Measurements from ENCODE around the gene RALGPS2. TPM values are rescaled to one million over a fixed set of nuclear protein-coding genes. Genes with fewer than 3 reads are reported as not detected.

The RALGPS2 gene
- total RNA-seq, 6 donors from 2014 or later: 6.2 to 23.9 (median 7.6) TPM

GRCh38 chr1:178862864-178863263 lies 137.8 kb downstream of the RALGPS2 start:
- DNase-seq: no peak
- H3K9me3 ChIP-seq: no peaks in the 10 kb centered on the region
- TF ChIP-seq POLR2AphosphoS5 (IDR thresholded peaks at IDR 0.05) (no peak), CTCF (IDR thresholded peaks at IDR 0.05) (no peak), POLR2A (IDR thresholded peaks at IDR 0.05) (no peak), EP300 (IDR thresholded peaks at IDR 0.05) (no peak)

GRCh38 chr1:178864326-178864725 lies 139.3 kb downstream of the RALGPS2 start:
- Histone ChIP-seq H3K27me3 (no peaks in the 10 kb centered on the region), H3K4me3 (no peak overlapping the region), H3K27ac (no peak overlapping the region), H3K9me3 (no peaks in the 10 kb centered on the region), H3K36me3 (no peaks in the 10 kb centered on the region), H3K4me1 (no peaks in the 10 kb centered on the region)
- DNase-seq (no peak), ATAC-seq (ENCODE audit: low FRiP score in 2 of 2) (no peak)
- TF ChIP-seq EP300 (IDR thresholded peaks at IDR 0.05): no peak
- no peak for TF ChIP-seq POLR2A (IDR thresholded peaks at IDR 0.05)
- TF ChIP-seq CTCF (IDR thresholded peaks at IDR 0.05): no peak
- no peak for TF ChIP-seq POLR2AphosphoS5 (IDR thresholded peaks at IDR 0.05)
- WGBS, 2 donors: 61 to 63% methylated on average over 6 of the region's 6 CpGs

More at GRCh38 chr1:178862864-178863263, 137.8 kb downstream of the RALGPS2 start:
- no peak overlapping the region for H3K27ac ChIP-seq
- H3K4me3 ChIP-seq: no peak overlapping the region
- no peaks in the 10 kb centered on the region for H3K4me1 ChIP-seq
- ATAC-seq (ENCODE audit: low FRiP score in 2 of 2): no peak
- no peaks in the 10 kb centered on the region for H3K36me3 ChIP-seq
- H3K27me3 ChIP-seq: no peaks in the 10 kb centered on the region

- no peaks in the 10 kb centered on the region for H3K36me3 ChIP-seq
- no peaks in the 10 kb centered on the region for H3K9me3 ChIP-seq
- TF ChIP-seq POLR2A (IDR thresholded peaks at IDR 0.05) (no peak), EP300 (IDR thresholded peaks at IDR 0.05) (no peak), POLR2AphosphoS5 (IDR thresholded peaks at IDR 0.05) (no peak), CTCF (IDR thresholded peaks at IDR 0.05) (no peak)
- H3K4me3 ChIP-seq: peak overlapping the region in 3 of 4 donors; percentile 11 to 34 (median 33)
- ATAC-seq (ENCODE audit: low FRiP score in 2 of 2) (peak in 1 of 2 donors; percentile 48), DNase-seq (no peak)
- H3K4me1 ChIP-seq: peaks cover 8 to 18% (median 12%) of the 10 kb centered on the region in 4 donors
- no peaks in the 10 kb centered on the region for H3K27me3 ChIP-seq
- H3K27ac ChIP-seq: peak overlapping the region; percentile 19 to 58 (median 47)
- WGBS, 2 donors: 39 to 53% methylated on average over 5 of the region's 5 CpGs
Measured at GRCh38 chr1:178867670-178868069, 142.6 kb downstream of the RALGPS2 start.

- H3K27me3 ChIP-seq: no peaks in the 10 kb centered on the region
- peak overlapping the region in 3 of 4 donors; percentile 30 to 58 (median 35) for H3K27ac ChIP-seq
- no peak for ATAC-seq (ENCODE audit: low FRiP score in 2 of 2)
- H3K36me3 ChIP-seq: no peaks in the 10 kb centered on the region
- H3K4me3 ChIP-seq: peak overlapping the region in 3 of 4 donors; percentile 3 to 33 (median 9)
- TF ChIP-seq CTCF (IDR thresholded peaks at IDR 0.05) (no peak), POLR2A (IDR thresholded peaks at IDR 0.05) (no peak), EP300 (IDR thresholded peaks at IDR 0.05) (no peak), POLR2AphosphoS5 (IDR thresholded peaks at IDR 0.05) (no peak)
- WGBS, 2 donors: 63 to 74% methylated on average over 1 of the region's 1 CpG
- no peak for DNase-seq
- peaks cover 8 to 18% (median 12%) of the 10 kb centered on the region in 4 donors for H3K4me1 ChIP-seq
- no peaks in the 10 kb centered on the region for H3K9me3 ChIP-seq
Measured at GRCh38 chr1:178868706-178869105, 143.7 kb downstream of the RALGPS2 start.

GRCh38 chr1:178869119-178869697 lies 144.2 kb downstream of the RALGPS2 start:
- DNase-seq: no peak
- TF ChIP-seq POLR2A (IDR thresholded peaks at IDR 0.05) (no peak), CTCF (IDR thresholded peaks at IDR 0.05) (no peak), EP300 (IDR thresholded peaks at IDR 0.05) (no peak), POLR2AphosphoS5 (IDR thresholded peaks at IDR 0.05) (no peak)
- H3K36me3 ChIP-seq: no peaks in the 10 kb centered on the region
- H3K27me3 ChIP-seq: no peaks in the 10 kb centered on the region
- peaks cover 8 to 18% (median 12%) of the 10 kb centered on the region in 4 donors for H3K4me1 ChIP-seq
- H3K4me3 ChIP-seq: peak overlapping the region in 3 of 4 donors; percentile 3 to 33 (median 17)
- no peaks in the 10 kb centered on the region for H3K9me3 ChIP-seq
- ATAC-seq (ENCODE audit: low FRiP score in 2 of 2): peak in 1 of 2 donors; percentile 66
- peak overlapping the region; percentile 3 to 65 (median 32) for H3K27ac ChIP-seq
- 58 to 61% methylated on average over 3 of the region's 3 CpGs for WGBS, 2 donors

Data from upper lobe of left lung (tissue), 6 donors.